Measurements from ENCODE around the gene NAA15. TPM values are rescaled to one million over a fixed set of nuclear protein-coding genes. Genes with fewer than 3 reads are reported as not detected.

The NAA15 gene
- total RNA-seq, 1 donor from 2014 or later, result 31.2 TPM

DNA sequence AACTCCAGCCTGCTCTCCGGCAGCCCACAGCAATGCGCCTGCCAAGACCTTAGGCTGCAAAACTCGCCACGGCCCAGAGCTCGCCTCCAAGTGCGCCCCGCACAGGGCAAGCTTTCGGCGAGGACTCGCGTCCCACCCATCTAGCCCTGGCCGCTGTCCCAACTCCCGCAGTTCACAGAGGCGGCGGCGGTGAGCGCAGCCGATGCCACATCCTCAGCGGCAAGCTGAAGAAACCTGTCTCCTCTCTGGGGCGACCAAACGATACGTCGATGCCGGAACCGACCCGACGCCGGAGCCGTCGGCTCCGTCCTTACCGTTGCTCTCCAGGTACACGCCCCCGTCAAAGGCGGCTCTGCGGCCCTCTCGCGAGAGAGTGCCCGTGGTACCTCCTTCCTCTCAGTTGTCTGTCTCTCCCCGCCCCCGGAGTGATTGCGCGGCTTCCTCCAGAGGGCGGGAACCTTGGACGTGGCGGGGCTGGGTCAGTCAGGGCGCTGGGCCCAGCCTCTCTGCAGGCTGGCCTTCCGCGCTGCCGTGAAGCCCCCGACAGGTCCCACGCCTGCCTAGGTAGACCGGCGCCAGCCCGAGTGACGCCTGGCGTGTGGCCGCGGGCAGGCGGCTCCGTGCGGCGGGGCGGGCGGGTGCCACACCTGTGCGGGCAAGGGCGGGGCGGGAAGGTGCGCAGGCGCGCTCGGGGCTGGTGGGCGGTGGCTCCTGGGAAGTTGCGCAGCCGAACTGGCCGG, 152.2 kb downstream of the NAA15 start:
- Histone ChIP-seq H3K36me3 (no peaks in the 10 kb centered on the region), H3K27ac (peak overlapping the region; percentile 97), H3K4me3 (peak overlapping the region; percentile 94), H3K27me3 (ENCODE audit: low read depth) (no peaks in the 10 kb centered on the region), H3K9me3 (no peaks in the 10 kb centered on the region), H3K4me1 (peaks cover 55% of the 10 kb centered on the region)
- TF ChIP-seq, protein P1, sequence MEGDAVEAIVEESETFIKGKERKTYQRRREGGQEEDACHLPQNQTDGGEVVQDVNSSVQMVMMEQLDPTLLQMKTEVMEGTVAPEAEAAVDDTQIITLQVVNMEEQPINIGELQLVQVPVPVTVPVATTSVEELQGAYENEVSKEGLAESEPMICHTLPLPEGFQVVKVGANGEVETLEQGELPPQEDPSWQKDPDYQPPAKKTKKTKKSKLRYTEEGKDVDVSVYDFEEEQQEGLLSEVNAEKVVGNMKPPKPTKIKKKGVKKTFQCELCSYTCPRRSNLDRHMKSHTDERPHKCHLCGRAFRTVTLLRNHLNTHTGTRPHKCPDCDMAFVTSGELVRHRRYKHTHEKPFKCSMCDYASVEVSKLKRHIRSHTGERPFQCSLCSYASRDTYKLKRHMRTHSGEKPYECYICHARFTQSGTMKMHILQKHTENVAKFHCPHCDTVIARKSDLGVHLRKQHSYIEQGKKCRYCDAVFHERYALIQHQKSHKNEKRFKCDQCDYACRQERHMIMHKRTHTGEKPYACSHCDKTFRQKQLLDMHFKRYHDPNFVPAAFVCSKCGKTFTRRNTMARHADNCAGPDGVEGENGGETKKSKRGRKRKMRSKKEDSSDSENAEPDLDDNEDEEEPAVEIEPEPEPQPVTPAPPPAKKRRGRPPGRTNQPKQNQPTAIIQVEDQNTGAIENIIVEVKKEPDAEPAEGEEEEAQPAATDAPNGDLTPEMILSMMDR (IDR thresholded peaks at IDR 0.05), result peak; percentile 4
- intact Hi-C loops (cut with DNase I), result no loop called here
- DNase-seq (peak; percentile 99), ATAC-seq (peak; percentile 98)

DNA sequence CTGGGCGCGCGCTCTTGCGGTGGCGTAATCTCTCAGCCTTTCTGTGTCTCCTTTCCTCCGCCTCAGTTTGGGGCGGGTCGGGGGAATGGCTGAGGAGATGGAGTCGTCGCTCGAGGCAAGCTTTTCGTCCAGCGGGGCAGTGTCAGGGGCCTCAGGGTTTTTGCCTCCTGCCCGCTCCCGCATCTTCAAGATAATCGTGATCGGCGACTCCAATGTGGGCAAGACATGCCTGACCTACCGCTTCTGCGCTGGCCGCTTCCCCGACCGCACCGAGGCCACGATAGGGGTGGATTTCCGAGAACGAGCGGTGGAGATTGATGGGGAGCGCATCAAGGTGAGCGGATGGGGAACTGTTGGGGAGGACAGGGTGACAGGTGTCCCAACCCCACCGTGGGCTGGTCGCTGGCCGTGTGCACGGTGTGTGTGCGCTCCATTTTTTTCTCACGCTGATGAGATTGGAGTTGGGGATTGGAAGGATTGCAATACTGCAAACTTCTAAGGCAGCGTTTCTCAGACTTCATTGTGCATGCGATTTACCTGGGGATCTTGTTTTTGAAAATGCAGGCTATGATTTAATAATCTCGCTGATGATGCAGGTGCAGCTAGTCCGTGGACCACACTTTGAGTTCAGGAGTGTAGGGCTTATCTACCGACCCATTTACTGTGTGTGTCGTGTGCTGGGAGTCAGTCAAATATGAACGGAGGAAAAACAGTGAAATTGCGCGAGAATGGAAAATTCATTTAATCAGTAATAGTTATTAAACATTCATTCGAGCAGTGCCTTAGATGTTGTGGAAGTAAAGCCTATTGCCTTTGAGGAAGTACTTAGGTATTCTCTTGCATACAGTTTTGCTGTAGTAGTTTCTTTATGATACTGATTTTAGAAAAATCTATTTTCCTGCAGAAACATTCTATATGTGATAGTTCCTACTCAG, 153.1 kb downstream of the NAA15 start, which contains the start of gene RAB33B:
RAB33B (plus strand) TSS at position 11 of the 935 bp plus-strand sequence; CDS start at position 86, 75 bp downstream.
- peak within 1 kb of the TSS; percentile 94 for H3K4me3 ChIP-seq

DNA sequence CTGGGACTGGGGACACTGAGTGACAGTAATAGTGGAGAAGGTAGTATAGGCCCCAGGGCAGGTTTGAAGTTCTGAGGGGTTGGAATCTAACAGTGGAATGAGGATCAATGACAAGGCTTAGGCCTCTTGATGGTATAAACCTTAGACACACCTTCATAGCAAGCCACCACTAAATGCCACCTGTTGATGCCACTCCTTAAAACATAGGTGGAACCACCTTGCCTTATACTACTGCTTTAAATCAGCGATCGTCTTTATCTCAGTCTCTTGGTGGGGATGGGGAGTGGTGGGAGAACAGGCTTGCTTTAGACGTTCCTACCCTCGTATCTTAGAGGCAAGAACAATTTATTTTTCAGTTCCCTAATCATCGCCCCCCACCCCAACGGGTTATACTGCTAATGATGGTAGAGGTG, 153.8 kb downstream of the NAA15 start:
- peak overlapping the region; percentile 97 for H3K27ac ChIP-seq
- TF ChIP-seq, protein P1 (IDR thresholded peaks at IDR 0.05), result no peak
- intact Hi-C loops (cut with DNase I), result no loop called here
- no peaks in the 10 kb centered on the region for H3K27me3 ChIP-seq (ENCODE audit: low read depth)
- peaks cover 55% of the 10 kb centered on the region for H3K4me1 ChIP-seq
- H3K36me3 ChIP-seq, result no peaks in the 10 kb centered on the region
- ATAC-seq (no peak), DNase-seq (no peak)
- no peaks in the 10 kb centered on the region for H3K9me3 ChIP-seq
- H3K4me3 ChIP-seq, result peak overlapping the region; percentile 94

More for the DNA sequence above, 153.1 kb downstream of the NAA15 start, which contains the start of gene RAB33B:
- DNase-seq, result no peak
- Histone ChIP-seq H3K27me3 (ENCODE audit: low read depth) (no peaks in the 10 kb centered on the region), H3K9me3 (no peaks in the 10 kb centered on the region), H3K4me1 (peaks cover 55% of the 10 kb centered on the region), H3K27ac (peak within 1 kb of the TSS; percentile 97), H3K36me3 (no peaks in the 10 kb centered on the region)
- intact Hi-C loops (cut with DNase I), result no loop called here
- ATAC-seq, result peak; percentile 5
- TF ChIP-seq, protein P1 (IDR thresholded peaks at IDR 0.05), result no peak

DNA sequence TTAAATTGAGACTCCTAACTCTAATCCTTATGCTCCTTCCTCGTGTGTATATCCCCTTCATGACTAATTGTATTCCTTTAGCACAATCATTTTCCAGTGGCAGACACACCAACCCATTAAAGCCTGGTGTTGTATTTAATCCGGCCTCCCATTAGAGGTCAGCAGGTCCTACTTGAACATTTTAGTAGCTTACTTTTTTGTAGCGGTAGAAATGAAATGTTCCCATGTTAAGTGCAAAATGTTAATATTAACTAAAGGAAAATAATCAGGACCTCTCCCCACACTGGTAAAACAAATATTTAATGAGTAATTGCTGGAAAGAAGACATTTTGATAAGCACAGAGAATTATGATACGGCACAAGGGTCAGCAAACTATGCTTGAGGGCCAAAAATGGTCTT, 156.0 kb downstream of the NAA15 start:
- Histone ChIP-seq H3K27ac (no peak overlapping the region), H3K36me3 (no peaks in the 10 kb centered on the region), H3K9me3 (no peaks in the 10 kb centered on the region), H3K4me1 (peaks cover 45% of the 10 kb centered on the region), H3K27me3 (ENCODE audit: low read depth) (no peaks in the 10 kb centered on the region), H3K4me3 (no peak overlapping the region)
- intact Hi-C loops (cut with DNase I), result no loop called here
- TF ChIP-seq, protein P1 (IDR thresholded peaks at IDR 0.05), result no peak
- ATAC-seq (no peak), DNase-seq (no peak)

DNA sequence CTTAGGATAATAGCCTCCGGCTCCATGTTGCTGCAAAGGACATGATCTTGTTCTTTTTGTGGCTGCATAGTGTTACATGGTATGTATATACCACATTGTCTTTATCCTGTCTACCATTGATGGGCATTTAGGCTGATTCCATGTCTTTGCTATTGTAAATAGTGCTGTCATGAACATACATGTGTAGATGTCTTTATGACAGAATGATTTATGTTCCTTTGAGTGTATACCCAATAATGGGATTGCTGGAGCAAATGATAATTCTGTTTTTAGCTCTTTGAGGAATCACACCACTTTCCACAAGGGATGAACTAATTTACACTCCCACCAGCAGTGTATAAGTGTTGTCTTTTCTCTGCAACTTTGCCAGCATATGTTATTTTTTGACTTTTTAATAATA, 157.2 kb downstream of the NAA15 start:
- Histone ChIP-seq H3K36me3 (no peaks in the 10 kb centered on the region), H3K4me1 (peaks cover 38% of the 10 kb centered on the region), H3K27ac (no peak overlapping the region), H3K4me3 (no peak overlapping the region), H3K9me3 (no peaks in the 10 kb centered on the region), H3K27me3 (ENCODE audit: low read depth) (no peaks in the 10 kb centered on the region)
- intact Hi-C loops (cut with DNase I), result no loop called here
- DNase-seq (no peak), ATAC-seq (no peak)
- TF ChIP-seq, protein P1 (IDR thresholded peaks at IDR 0.05), result no peak

All from lower lobe of right lung (tissue), 2 donors.